UCSD-AML1 (cell line): Measurements from ENCODE around the gene TMEM203.

Experiments used
- DNase-seq: peaks from one replicate; lab custom pipeline; 2025; ENCODE audit not compliant: unreplicated experiment; lab: John Stamatoyannopoulos, UW

TMEM203 gene

GRCh38 chr9:137167747-137168572 lies 37.5 kb downstream of the TMEM203 start:
- DNase-seq = no peak

GRCh38 chr9:137167277-137167746 lies 38.1 kb downstream of the TMEM203 start:
- no peak for DNase-seq

- DNase-seq = no peak
Observed at GRCh38 chr9:137166380-137167229, 38.8 kb downstream of the TMEM203 start.

- DNase-seq = no peak
Observed at GRCh38 chr9:137165250-137165836, 40.1 kb downstream of the TMEM203 start.

- DNase-seq = no peak
Observed at GRCh38 chr9:137164370-137165249, 40.8 kb downstream of the TMEM203 start.

- DNase-seq = no peak
Observed at GRCh38 chr9:137163805-137164204, 41.6 kb downstream of the TMEM203 start.

- no peak for DNase-seq
Observed at GRCh38 chr9:137163365-137163715, 42.1 kb downstream of the TMEM203 start.

- DNase-seq = no peak
Observed at GRCh38 chr9:137162505-137163364, 42.7 kb downstream of the TMEM203 start.

GRCh38 chr9:137161558-137162486 lies 43.6 kb downstream of the TMEM203 start:
- DNase-seq = no peak

GRCh38 chr9:137160716-137161557 lies 44.5 kb downstream of the TMEM203 start:
- no peak for DNase-seq

GRCh38 chr9:137160054-137160425 lies 45.4 kb downstream of the TMEM203 start:
- no peak for DNase-seq

- DNase-seq = no peak
Observed at GRCh38 chr9:137159105-137160053, 46.1 kb downstream of the TMEM203 start.

- DNase-seq = no peak
Observed at GRCh38 chr9:137158625-137159024, 46.8 kb downstream of the TMEM203 start.

- no peak for DNase-seq
Observed at GRCh38 chr9:137157618-137158415, 47.6 kb downstream of the TMEM203 start.

- DNase-seq = no peak
Observed at GRCh38 chr9:137156567-137157375, 48.7 kb downstream of the TMEM203 start.
